ENCODE measurements around the gene GNA12.

GRCh38 chr7:2691011-2691707 lies 152.9 kb downstream of the GNA12 start:
- TF ChIP-seq, protein P1, sequence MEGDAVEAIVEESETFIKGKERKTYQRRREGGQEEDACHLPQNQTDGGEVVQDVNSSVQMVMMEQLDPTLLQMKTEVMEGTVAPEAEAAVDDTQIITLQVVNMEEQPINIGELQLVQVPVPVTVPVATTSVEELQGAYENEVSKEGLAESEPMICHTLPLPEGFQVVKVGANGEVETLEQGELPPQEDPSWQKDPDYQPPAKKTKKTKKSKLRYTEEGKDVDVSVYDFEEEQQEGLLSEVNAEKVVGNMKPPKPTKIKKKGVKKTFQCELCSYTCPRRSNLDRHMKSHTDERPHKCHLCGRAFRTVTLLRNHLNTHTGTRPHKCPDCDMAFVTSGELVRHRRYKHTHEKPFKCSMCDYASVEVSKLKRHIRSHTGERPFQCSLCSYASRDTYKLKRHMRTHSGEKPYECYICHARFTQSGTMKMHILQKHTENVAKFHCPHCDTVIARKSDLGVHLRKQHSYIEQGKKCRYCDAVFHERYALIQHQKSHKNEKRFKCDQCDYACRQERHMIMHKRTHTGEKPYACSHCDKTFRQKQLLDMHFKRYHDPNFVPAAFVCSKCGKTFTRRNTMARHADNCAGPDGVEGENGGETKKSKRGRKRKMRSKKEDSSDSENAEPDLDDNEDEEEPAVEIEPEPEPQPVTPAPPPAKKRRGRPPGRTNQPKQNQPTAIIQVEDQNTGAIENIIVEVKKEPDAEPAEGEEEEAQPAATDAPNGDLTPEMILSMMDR (IDR thresholded peaks at IDR 0.05), result no peak
- no peak for TF ChIP-seq POLR2A (IDR thresholded peaks at IDR 0.05)
- peak in 1 of 2 donors; percentile 29 for TF ChIP-seq POLR2AphosphoS5 (IDR thresholded peaks at IDR 0.05; ENCODE audit: insufficient read depth in 1 of 2, low read depth in 1 of 2)

Measured in vagina (tissue), 2 donors.